CD4-positive, alpha-beta T cell treated with Interleukin-4 for 4 hours (primary cell): Measurements from ENCODE around the gene PSMD2.
"Not testable (repeated sequence)": the region's sequence is repeated elsewhere in the genome, so short reads cannot be mapped to it uniquely, and the experiment has no call there.

Experiments used
- DNase-seq: peaks from one replicate; pipeline ENCODE4 v3.0.0-alpha.2; 2020

PSMD2 gene

GRCh38 chr3:184320104-184320445, 21.0 kb downstream of the PSMD2 start:
- DNase-seq, result peak; percentile 44

- DNase-seq, result no peak
Measured at GRCh38 chr3:184321666-184322065, 22.6 kb downstream of the PSMD2 start.

GRCh38 chr3:184322731-184323487, 23.9 kb downstream of the PSMD2 start:
- DNase-seq, result no peak

GRCh38 chr3:184323696-184324095, 24.7 kb downstream of the PSMD2 start:
- no peak for DNase-seq

- no peak for DNase-seq
Measured at GRCh38 chr3:184325269-184325668, 26.2 kb downstream of the PSMD2 start.

GRCh38 chr3:184325715-184326369, 26.8 kb downstream of the PSMD2 start:
- DNase-seq, result no peak

- no peak for DNase-seq
Measured at GRCh38 chr3:184327171-184327570, 28.1 kb downstream of the PSMD2 start.

- DNase-seq, result no peak
Measured at GRCh38 chr3:184328516-184328915, 29.5 kb downstream of the PSMD2 start.

- DNase-seq, result no peak
Measured at GRCh38 chr3:184332370-184333090, 33.5 kb downstream of the PSMD2 start.

GRCh38 chr3:184333190-184333589, 34.1 kb downstream of the PSMD2 start:
- DNase-seq, result no peak

- DNase-seq, result no peak
Measured at GRCh38 chr3:184333700-184334099, 34.7 kb downstream of the PSMD2 start.

GRCh38 chr3:184334470-184335158, 35.6 kb downstream of the PSMD2 start:
- peak; percentile 54 for DNase-seq

GRCh38 chr3:184335291-184335660, 36.2 kb downstream of the PSMD2 start:
- DNase-seq, result no peak

- peak; percentile 73 for DNase-seq
Measured at GRCh38 chr3:184335661-184336546, 36.9 kb downstream of the PSMD2 start.

- DNase-seq, result no peak
Measured at GRCh38 chr3:184336547-184337398, 37.7 kb downstream of the PSMD2 start.

- no peak for DNase-seq
Measured at GRCh38 chr3:184337399-184337714, 38.3 kb downstream of the PSMD2 start, which contains the start of gene FAM131A. FAM131A (plus strand) TSS chr3:184337600; CDS start chr3:184337631, 31 bp downstream.

- no peak for DNase-seq
Measured at GRCh38 chr3:184337981-184338380, 38.9 kb downstream of the PSMD2 start.

GRCh38 chr3:184338511-184338945, 39.5 kb downstream of the PSMD2 start:
- DNase-seq, result no peak

GRCh38 chr3:184339001-184339400, 40.0 kb downstream of the PSMD2 start:
- no peak for DNase-seq

- not testable (repeated sequence) for DNase-seq
Measured at GRCh38 chr3:184339451-184340135, 40.6 kb downstream of the PSMD2 start.

- no peak for DNase-seq
Measured at GRCh38 chr3:184341925-184342324, 42.9 kb downstream of the PSMD2 start.
